GM12872 (cell line): ENCODE data around the gene EIF5A.

ENCODE experiments used
- CTCF ChIP-seq: IDR thresholded peaks from 3 replicates; pipeline ENCODE4 v1.5.1; 2011; ENCODE audit warnings: low read depth, mild to moderate bottlenecking, low read length, moderate library complexity; ENCODE audit not compliant: insufficient read depth

The EIF5A gene

GRCh38 chr17:7309628-7310027 is 2.2 kb downstream of the EIF5A start:
- no peak for TF ChIP-seq CTCF

- TF ChIP-seq CTCF = no peak
Measured at GRCh38 chr17:7311110-7311705, 3.8 kb downstream of the EIF5A start.

GRCh38 chr17:7312432-7313087 is 5.1 kb downstream of the EIF5A start:
- TF ChIP-seq CTCF = no peak

- peak; percentile 35; the same call in 2 of the 3 replicates for TF ChIP-seq CTCF
Measured at GRCh38 chr17:7313088-7313889, 5.9 kb downstream of the EIF5A start.

GRCh38 chr17:7313890-7314718 is 6.7 kb downstream of the EIF5A start:
- no peak for TF ChIP-seq CTCF

GRCh38 chr17:7314719-7315569 is 7.5 kb downstream of the EIF5A start, which contains the start of gene GPS2:
TSS of gene GPS2 (minus strand) at chr17:7315360. CDS start at chr17:7315052, 308 bp downstream.
- no peak for TF ChIP-seq CTCF
